ENCODE data around the gene LDLRAD2. TPM values are rescaled to one million over a fixed set of nuclear protein-coding genes. Genes with fewer than 3 reads are reported as not detected.

Gene LDLRAD2
- total RNA-seq, 1 donor from 2014 or later = 1.1 TPM

- no peak overlapping the region for H3K4me3 Mint-ChIP-seq
- TF ChIP-seq CTCF (IDR thresholded peaks at IDR 0.05; ENCODE audit: unreplicated experiment) = no peak
- DNase-seq (ENCODE audit: low spot score in 2 of 2, unreplicated experiment in 2 of 2) = no peak
- H3K4me1 Mint-ChIP-seq = no peaks in the 10 kb centered on the region
- no peaks in the 10 kb centered on the region for H3K9me3 Mint-ChIP-seq
- H3K27me3 Mint-ChIP-seq (ENCODE audit: low read depth) = no peaks in the 10 kb centered on the region
- H3K36me3 Mint-ChIP-seq = peaks cover 25% of the 10 kb centered on the region
- no peak overlapping the region for H3K27ac Mint-ChIP-seq
These were observed 39.6 kb downstream of the LDLRAD2 start for GRCh38 chr1:21851430-21852250.

GRCh38 chr1:21852282-21853130 lies 40.4 kb downstream of the LDLRAD2 start:
- H3K27me3 Mint-ChIP-seq (ENCODE audit: low read depth) = no peaks in the 10 kb centered on the region
- H3K4me3 Mint-ChIP-seq = no peak overlapping the region
- H3K27ac Mint-ChIP-seq = no peak overlapping the region
- peaks cover 22% of the 10 kb centered on the region for H3K36me3 Mint-ChIP-seq
- no peak for TF ChIP-seq CTCF (IDR thresholded peaks at IDR 0.05; ENCODE audit: unreplicated experiment)
- H3K4me1 Mint-ChIP-seq = no peaks in the 10 kb centered on the region
- no peak for DNase-seq (ENCODE audit: low spot score in 2 of 2, unreplicated experiment in 2 of 2)
- no peaks in the 10 kb centered on the region for H3K9me3 Mint-ChIP-seq

- no peaks in the 10 kb centered on the region for H3K9me3 Mint-ChIP-seq
- no peaks in the 10 kb centered on the region for H3K4me1 Mint-ChIP-seq
- no peak overlapping the region for H3K27ac Mint-ChIP-seq
- H3K36me3 Mint-ChIP-seq = peaks cover 26% of the 10 kb centered on the region
- TF ChIP-seq CTCF (IDR thresholded peaks at IDR 0.05; ENCODE audit: unreplicated experiment) = no peak
- no peak for DNase-seq (ENCODE audit: low spot score in 2 of 2, unreplicated experiment in 2 of 2)
- H3K27me3 Mint-ChIP-seq (ENCODE audit: low read depth) = no peaks in the 10 kb centered on the region
- no peak overlapping the region for H3K4me3 Mint-ChIP-seq
These were observed 41.0 kb downstream of the LDLRAD2 start for GRCh38 chr1:21853131-21853427.

- Mint-ChIP-seq H3K36me3 (peaks cover 28% of the 10 kb centered on the region), H3K9me3 (no peaks in the 10 kb centered on the region), H3K4me1 (no peaks in the 10 kb centered on the region), H3K4me3 (no peak overlapping the region), H3K27ac (no peak overlapping the region), H3K27me3 (ENCODE audit: low read depth) (no peaks in the 10 kb centered on the region)
- no peak for TF ChIP-seq CTCF (IDR thresholded peaks at IDR 0.05; ENCODE audit: unreplicated experiment)
- DNase-seq (ENCODE audit: low spot score in 2 of 2, unreplicated experiment in 2 of 2) = no peak
These were observed 42.2 kb downstream of the LDLRAD2 start for GRCh38 chr1:21854090-21854750.

GRCh38 chr1:21854751-21855131 lies 42.7 kb downstream of the LDLRAD2 start:
- Mint-ChIP-seq H3K36me3 (peaks cover 28% of the 10 kb centered on the region), H3K27me3 (ENCODE audit: low read depth) (no peaks in the 10 kb centered on the region), H3K4me3 (no peak overlapping the region), H3K27ac (no peak overlapping the region), H3K4me1 (no peaks in the 10 kb centered on the region), H3K9me3 (no peaks in the 10 kb centered on the region)
- no peak for TF ChIP-seq CTCF (IDR thresholded peaks at IDR 0.05; ENCODE audit: unreplicated experiment)
- DNase-seq (ENCODE audit: low spot score in 2 of 2, unreplicated experiment in 2 of 2) = no peak
